ENCODE data around the gene MLXIP. TPM values are rescaled to one million over a fixed set of nuclear protein-coding genes. Genes with fewer than 3 reads are reported as not detected.

Gene MLXIP
- total RNA-seq, 1 experiment from 2014 or later, result 32.4 TPM

- no peak overlapping the region for H3K4me2 ChIP-seq (ENCODE audit: insufficient read depth, insufficient read length, low read length)
- no peak overlapping the region for H3K23ac ChIP-seq (ENCODE audit: insufficient read length, low read depth, low read length)
- no peak overlapping the region for H2AK5ac ChIP-seq (ENCODE audit: insufficient read length, low read length)
- WGBS (ENCODE audit: extremely low coverage, insufficient read length, low lambda C conversion rate), result no CpG with 5 or more reads among the region's 7 CpGs
- H3K18ac ChIP-seq (ENCODE audit: insufficient read length, low read depth, low read length), result no peak overlapping the region
- no peak overlapping the region for H3K14ac ChIP-seq (ENCODE audit: insufficient read depth, low read length)
- no peak overlapping the region for H2AFZ ChIP-seq (ENCODE audit: low read length)
- H2BK15ac ChIP-seq (ENCODE audit: low read depth, low read length), result no peak overlapping the region
- H3K9me3 ChIP-seq (ENCODE audit: control insufficient read depth, low read depth, low read length), result no peaks in the 10 kb centered on the region
- Mint-ChIP-seq H3K4me3 (no peak overlapping the region), H3K36me3 (ENCODE audit: insufficient read depth in 1 of 3, low read depth in 3 of 3) (peaks cover 10 to 60% (median 55%) of the 10 kb centered on the region in 3 experiments; a peak in 6 of 7 replicates), H3K27me3 (ENCODE audit: low read depth) (no peaks in the 10 kb centered on the region), H3K4me1 (no peaks in the 10 kb centered on the region; a peak in 1 of 4 replicates), H3K9me3 (no peaks in the 10 kb centered on the region), H3K27ac (peak overlapping the region in 2 of 3 experiments; percentile 35 to 44; a peak in 2 of 7 replicates)
- H3K79me1 ChIP-seq (ENCODE audit: insufficient read depth, low read depth, low read length, poor library complexity, severe bottlenecking), result no peaks in the 10 kb centered on the region
- H3K23me2 ChIP-seq (ENCODE audit: insufficient read length, low read depth, low read length, poor library complexity, severe bottlenecking), result no peaks in the 10 kb centered on the region
- H2BK120ac ChIP-seq (ENCODE audit: low read depth, low read length, poor library complexity, severe bottlenecking), result no peak overlapping the region
- TF ChIP-seq CTCF (conservative IDR thresholded peaks at IDR 0.05), result no peak
- no peaks in the 10 kb centered on the region for H3K4me1 ChIP-seq (ENCODE audit: insufficient read depth, low read length)
- no peak overlapping the region for H3K4ac ChIP-seq (ENCODE audit: low read depth, low read length)
- no peak overlapping the region for H4K5ac ChIP-seq (ENCODE audit: insufficient read length, low read depth, low read length)
- no peaks in the 10 kb centered on the region for H3K27me3 ChIP-seq (ENCODE audit: insufficient read depth, low read length)
- H2BK12ac ChIP-seq (ENCODE audit: insufficient read length, low read depth, low read length), result no peak overlapping the region
- no peaks in the 10 kb centered on the region for H3K79me2 ChIP-seq (ENCODE audit: insufficient read depth, low read length)
- no peak overlapping the region for H4K91ac ChIP-seq (ENCODE audit: insufficient read length, low read depth, low read length)
- H2BK5ac ChIP-seq (ENCODE audit: insufficient read length, low read length), result no peak overlapping the region
- no peak overlapping the region for H3K9ac ChIP-seq (ENCODE audit: extremely low read depth, insufficient read length, low read length)
- H4K20me1 ChIP-seq (ENCODE audit: control insufficient read depth, insufficient read depth, insufficient read length), result no peaks in the 10 kb centered on the region
- H3T11ph ChIP-seq (ENCODE audit: low read length), result no peak overlapping the region
- DNase-seq, result no peak
- H4K8ac ChIP-seq (replicated peaks; ENCODE audit: insufficient read length, low read depth, low read length), result no peak overlapping the region
- no peak overlapping the region for H3K56ac ChIP-seq (ENCODE audit: insufficient read length, low read depth, low read length)
- no peak overlapping the region for H2BK20ac ChIP-seq (ENCODE audit: low read depth, low read length, poor library complexity, severe bottlenecking)
- no peak overlapping the region for H3K27ac ChIP-seq (ENCODE audit: insufficient read length, low read depth, low read length)
Measured at GRCh38 chr12:122046145-122046544, 32.4 kb upstream of the MLXIP start.

Measured in H9 (cell line).